B cell (primary cell): ENCODE results near the gene GPR4.

Experiments
- CTCF ChIP-seq: fragments of 200-600 bp; IDR thresholded peaks from one replicate; pipeline ENCODE4 v1.8.0; 2022; ENCODE audit warnings: antibody characterized with exemption, mild to moderate bottlenecking
- EZH2 ChIP-seq: IDR thresholded peaks from 2 replicates; pipeline ENCODE4 v1.6.1; 2012; ENCODE audit warnings: borderline replicate concordance, low read depth, mild to moderate bottlenecking, moderate library complexity, low read length; ENCODE audit not compliant: insufficient read depth, poor library complexity, severe bottlenecking

DNA sequence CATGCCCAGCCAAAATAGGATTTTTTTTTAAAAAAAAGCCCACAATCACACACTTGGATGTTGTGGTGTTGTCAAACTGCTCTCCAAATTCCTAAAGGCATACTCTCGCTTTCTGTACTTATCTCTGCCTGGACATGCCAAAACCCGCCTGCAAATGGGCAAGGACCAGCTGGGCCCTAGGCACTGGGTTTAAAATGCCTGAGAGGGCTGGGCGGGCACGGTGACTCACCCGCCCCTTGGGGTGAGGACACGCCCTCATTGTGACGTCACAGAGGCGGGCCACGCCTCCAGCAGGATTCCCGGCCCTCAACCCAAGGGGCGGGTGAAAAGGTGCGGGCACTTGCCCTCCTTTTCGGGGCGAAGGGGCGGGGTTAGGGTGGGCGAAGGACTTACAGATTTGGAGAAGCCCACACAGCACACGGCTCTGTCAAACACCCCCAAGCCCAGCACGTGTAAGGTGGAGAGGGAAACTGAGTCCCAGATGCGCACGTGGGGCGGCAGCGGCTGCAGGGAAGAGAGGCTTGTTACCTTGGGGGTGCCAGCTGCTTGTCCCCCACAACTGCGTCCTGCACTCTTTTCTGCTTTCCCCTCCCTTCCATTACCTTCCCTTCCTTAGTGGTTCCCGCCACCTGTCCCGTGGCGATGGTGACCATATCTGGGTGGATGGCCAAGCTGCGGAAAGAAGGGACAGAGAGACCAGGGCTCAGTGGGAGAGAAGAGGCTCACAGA, 30.6 kb upstream of the GPR4 start:
- TF ChIP-seq CTCF (no peak), EZH2 (no peak)
